Stimulated activated naive B cell treated with anti-CD40 and anti-IgM and Interleukin-4, amounts not matched to agents 10 μg/mL and 1 μg/mL and 100 μg/mL, for 72 hours (primary cell): ENCODE results near the gene PIGR.
"Not testable (repeated sequence)": the region's sequence is repeated elsewhere in the genome, so short reads cannot be mapped to it uniquely, and the experiment has no call there.

Experiments used
- ATAC-seq, 2 donors: fragments of 150-1000 bp; cut with Tn5 transposase; replicated peaks; 2 replicates each; pipeline ENCODE4 v1.10.0; 2021; ENCODE audit warnings: moderate library complexity in 1 of 2
- DNase-seq: peaks from one replicate; pipeline ENCODE4 v3.0.0; 2021
- H3K27ac Mint-ChIP-seq: one replicate; pipeline ENCODE4 v1.8.0; 2022; ENCODE audit warnings: mild to moderate bottlenecking, mixed read lengths
- H3K27me3 Mint-ChIP-seq, 2 donors: one replicate each; pipeline ENCODE4 v1.8.0; 2022; ENCODE audit warnings: mixed read lengths in 2 of 2
- H3K36me3 Mint-ChIP-seq, 2 donors: one replicate each; pipeline ENCODE4 v1.8.0; 2022; ENCODE audit warnings: mixed read lengths in 2 of 2, mild to moderate bottlenecking in 1 of 2
- H3K4me1 Mint-ChIP-seq, 2 donors: one replicate each; pipeline ENCODE4 v1.8.0; 2022; ENCODE audit warnings: mixed read lengths in 2 of 2, mild to moderate bottlenecking in 1 of 2
- H3K4me3 Mint-ChIP-seq, 2 donors: one replicate each; pipeline ENCODE4 v1.8.0; 2022; ENCODE audit warnings: mild to moderate bottlenecking in 2 of 2, mixed read lengths in 2 of 2, moderate library complexity in 1 of 2
- H3K9me3 Mint-ChIP-seq, 2 donors: one replicate each; pipeline ENCODE4 v1.8.0; 2022; ENCODE audit warnings: mixed read lengths in 2 of 2, mild to moderate bottlenecking in 1 of 2

PIGR gene

GRCh38 chr1:206933333-206933945 is 12.8 kb downstream of the PIGR start:
- Mint-ChIP-seq H3K4me1 (peaks cover 45 to 61% of the 10 kb centered on the region in 2 donors), H3K4me3 (no peak overlapping the region), H3K9me3 (no peaks in the 10 kb centered on the region), H3K27ac (peak overlapping the region; percentile 99), H3K36me3 (peaks cover 3% of the 10 kb centered on the region in 2 donors), H3K27me3 (no peaks in the 10 kb centered on the region)
- ATAC-seq: peak; percentile 18 to 23
- peak; percentile 57 for DNase-seq

GRCh38 chr1:206932177-206932576 is 14.1 kb downstream of the PIGR start:
- peaks cover 3% of the 10 kb centered on the region in 2 donors for H3K36me3 Mint-ChIP-seq
- peak overlapping the region; percentile 17 to 43 for H3K4me3 Mint-ChIP-seq
- peaks cover 53 to 74% of the 10 kb centered on the region in 2 donors for H3K4me1 Mint-ChIP-seq
- no peaks in the 10 kb centered on the region for H3K27me3 Mint-ChIP-seq
- no peaks in the 10 kb centered on the region for H3K9me3 Mint-ChIP-seq
- DNase-seq (no peak), ATAC-seq (no peak)
- H3K27ac Mint-ChIP-seq: peak overlapping the region; percentile 99

GRCh38 chr1:206931709-206932108 is 14.6 kb downstream of the PIGR start:
- DNase-seq (no peak), ATAC-seq (no peak)
- H3K9me3 Mint-ChIP-seq: no peaks in the 10 kb centered on the region
- peak overlapping the region; percentile 17 to 84 for H3K4me3 Mint-ChIP-seq
- H3K4me1 Mint-ChIP-seq: peaks cover 53 to 74% of the 10 kb centered on the region in 2 donors
- H3K27me3 Mint-ChIP-seq: no peaks in the 10 kb centered on the region
- peaks cover 3% of the 10 kb centered on the region in 2 donors for H3K36me3 Mint-ChIP-seq
- peak overlapping the region; percentile 99 for H3K27ac Mint-ChIP-seq

DNA sequence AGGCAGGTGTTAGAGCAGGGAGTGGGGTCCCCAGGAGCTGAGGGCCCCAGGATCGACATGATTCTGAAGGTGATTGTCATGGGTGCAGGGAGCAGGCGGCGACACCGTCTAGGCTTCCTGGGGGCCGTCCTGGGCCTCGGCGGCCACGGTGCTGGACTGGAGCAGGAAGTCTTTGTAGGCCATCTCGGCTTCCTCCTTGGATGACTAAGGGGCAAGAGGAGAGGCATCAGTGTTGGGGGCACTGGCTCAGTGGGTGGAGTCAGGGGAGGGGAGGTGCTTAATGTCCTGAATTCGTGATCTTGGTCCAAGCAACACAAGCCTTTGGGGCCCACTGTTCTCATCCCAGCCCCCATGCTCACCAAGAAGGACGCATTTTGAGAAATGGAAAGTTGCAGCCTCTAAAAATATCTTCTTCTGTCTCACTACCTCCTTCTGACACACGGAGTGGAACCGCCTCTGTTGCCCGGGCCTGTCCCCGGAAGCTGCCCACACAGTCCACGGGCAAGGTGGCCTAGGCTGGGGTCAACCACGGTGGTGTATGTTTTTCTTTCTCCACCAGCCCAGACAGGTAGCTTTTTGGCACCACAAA is 16.0 kb downstream of the PIGR start:
- H3K27me3 Mint-ChIP-seq: no peaks in the 10 kb centered on the region
- H3K4me1 Mint-ChIP-seq: peaks cover 52 to 73% of the 10 kb centered on the region in 2 donors
- H3K9me3 Mint-ChIP-seq: no peaks in the 10 kb centered on the region
- DNase-seq (peak; percentile 93), ATAC-seq (peak; percentile 86 to 90)
- H3K36me3 Mint-ChIP-seq: peaks cover 3% of the 10 kb centered on the region in 2 donors
- H3K4me3 Mint-ChIP-seq: peak overlapping the region; percentile 84
- peak overlapping the region; percentile 99 for H3K27ac Mint-ChIP-seq

- Mint-ChIP-seq H3K27ac (peak overlapping the region; percentile 99), H3K4me3 (peak overlapping the region; percentile 84), H3K36me3 (peaks cover 3% of the 10 kb centered on the region in 2 donors), H3K27me3 (no peaks in the 10 kb centered on the region), H3K9me3 (no peaks in the 10 kb centered on the region), H3K4me1 (peaks cover 49 to 70% of the 10 kb centered on the region in 2 donors)
- no peak for ATAC-seq
- DNase-seq: no peak
Measured at GRCh38 chr1:206929524-206929923, 16.7 kb downstream of the PIGR start.

DNA sequence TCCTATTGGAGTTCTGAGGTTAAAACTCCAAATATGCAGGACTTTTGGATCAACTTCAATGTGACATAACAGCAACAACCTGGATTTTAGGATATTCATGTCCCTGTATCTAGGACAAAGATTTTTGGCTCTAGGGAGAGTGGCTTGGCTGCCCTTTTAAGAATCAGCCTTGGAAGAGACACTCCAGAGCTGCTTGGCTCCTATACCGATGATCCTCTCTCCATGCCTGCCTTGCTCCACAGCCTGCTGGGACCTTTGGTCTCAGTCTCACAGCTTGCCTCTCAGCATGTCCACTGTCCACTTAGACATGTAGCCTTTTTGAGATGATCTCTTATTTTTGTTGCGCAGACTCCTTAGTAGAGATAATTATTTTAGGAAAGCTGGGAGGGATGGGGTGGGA is 20.0 kb downstream of the PIGR start:
- DNase-seq (no peak), ATAC-seq (no peak)
- peaks cover 30 to 46% of the 10 kb centered on the region in 2 donors for H3K4me1 Mint-ChIP-seq
- no peaks in the 10 kb centered on the region for H3K27me3 Mint-ChIP-seq
- H3K27ac Mint-ChIP-seq: no peak overlapping the region
- H3K9me3 Mint-ChIP-seq: no peaks in the 10 kb centered on the region
- H3K36me3 Mint-ChIP-seq: peaks cover 3 to 6% of the 10 kb centered on the region in 2 donors
- H3K4me3 Mint-ChIP-seq: no peak overlapping the region

GRCh38 chr1:206925106-206925736 is 21.0 kb downstream of the PIGR start:
- Mint-ChIP-seq H3K27me3 (no peaks in the 10 kb centered on the region), H3K36me3 (peaks cover 11 to 15% of the 10 kb centered on the region in 2 donors), H3K4me1 (peaks cover 24 to 39% of the 10 kb centered on the region in 2 donors), H3K9me3 (no peaks in the 10 kb centered on the region), H3K27ac (no peak overlapping the region), H3K4me3 (no peak overlapping the region)
- peak; percentile 84 for DNase-seq
- peak; percentile 74 for ATAC-seq

DNA sequence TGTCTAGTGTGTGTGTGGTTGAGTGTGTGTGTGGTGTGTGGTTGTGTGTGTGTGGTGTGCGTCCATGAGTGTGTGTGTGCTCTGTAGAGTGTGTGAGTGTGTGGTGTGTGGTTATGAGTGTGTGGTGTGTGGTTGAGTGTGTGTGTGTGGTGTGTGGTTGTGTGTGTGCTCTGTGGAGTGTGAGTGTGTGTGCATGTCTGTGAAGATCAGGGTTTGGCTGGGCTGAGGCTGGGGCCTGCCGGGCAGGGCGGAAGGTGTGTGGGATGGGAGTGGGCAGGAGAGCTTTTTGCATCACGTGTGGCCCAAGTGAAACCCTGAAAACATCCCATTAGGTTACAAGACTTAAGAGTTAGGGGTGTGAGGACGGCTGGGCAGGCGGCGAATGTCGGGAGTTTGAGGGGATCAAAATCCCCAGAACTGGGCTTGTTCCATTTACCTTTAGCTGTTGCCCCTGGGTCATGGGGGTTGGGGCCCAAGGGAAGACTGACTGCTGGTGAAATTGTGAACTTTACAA is 21.6 kb downstream of the PIGR start:
- Mint-ChIP-seq H3K9me3 (no peaks in the 10 kb centered on the region), H3K27me3 (no peaks in the 10 kb centered on the region), H3K4me1 (peaks cover 20 to 35% of the 10 kb centered on the region in 2 donors), H3K4me3 (no peak overlapping the region), H3K36me3 (peaks cover 16 to 18% of the 10 kb centered on the region in 2 donors), H3K27ac (no peak overlapping the region)
- DNase-seq: peak; percentile 80
- ATAC-seq: peak; percentile 39 to 45

- not testable (repeated sequence) for H3K9me3 Mint-ChIP-seq, DNase-seq, H3K27me3 Mint-ChIP-seq, H3K4me3 Mint-ChIP-seq, H3K27ac Mint-ChIP-seq, ATAC-seq
- peaks cover 18 to 31% of the 10 kb centered on the region in 2 donors for H3K4me1 Mint-ChIP-seq
- peaks cover 15 to 18% of the 10 kb centered on the region in 2 donors for H3K36me3 Mint-ChIP-seq
Measured at GRCh38 chr1:206923961-206924557, 22.2 kb downstream of the PIGR start.

GRCh38 chr1:206923009-206923960 is 23.0 kb downstream of the PIGR start:
- peaks cover 22 to 29% of the 10 kb centered on the region in 2 donors for H3K4me1 Mint-ChIP-seq
- DNase-seq: peak; percentile 83
- H3K4me3 Mint-ChIP-seq: no peak overlapping the region
- H3K27ac Mint-ChIP-seq: no peak overlapping the region
- peak; percentile 54 to 69 for ATAC-seq
- H3K9me3 Mint-ChIP-seq: no peaks in the 10 kb centered on the region
- no peaks in the 10 kb centered on the region for H3K27me3 Mint-ChIP-seq
- peaks cover 20 to 21% of the 10 kb centered on the region in 2 donors for H3K36me3 Mint-ChIP-seq

GRCh38 chr1:206922524-206922923 is 23.7 kb downstream of the PIGR start:
- Mint-ChIP-seq H3K27ac (no peak overlapping the region), H3K4me3 (no peak overlapping the region), H3K36me3 (peaks cover 27 to 28% of the 10 kb centered on the region in 2 donors), H3K4me1 (peaks cover 23 to 29% of the 10 kb centered on the region in 2 donors), H3K27me3 (no peaks in the 10 kb centered on the region), H3K9me3 (no peaks in the 10 kb centered on the region)
- ATAC-seq (no peak), DNase-seq (no peak)

DNA sequence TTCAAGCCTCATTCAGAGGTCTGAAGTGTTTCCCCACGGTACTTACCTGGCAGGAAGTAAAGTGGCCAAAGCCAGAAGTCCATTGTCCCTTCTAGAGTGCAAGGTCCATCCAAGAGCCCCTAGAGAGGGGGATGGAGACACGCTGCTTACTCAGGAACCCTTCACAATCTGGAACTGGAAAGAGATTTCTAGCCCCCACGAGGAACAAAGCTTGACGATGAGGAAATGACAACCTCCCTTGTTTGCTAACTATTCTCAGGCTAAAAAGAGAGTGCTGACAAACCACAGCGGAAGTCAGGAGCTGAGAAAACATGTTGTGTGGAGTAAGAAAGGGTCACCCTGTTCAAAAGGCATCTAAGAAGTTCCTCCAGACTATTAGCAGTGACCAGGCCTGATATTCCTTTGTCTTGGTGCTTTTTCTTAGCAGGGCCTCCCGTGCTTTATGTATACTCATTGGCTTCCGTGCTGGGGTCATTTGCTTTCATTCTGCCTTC is 24.4 kb downstream of the PIGR start, which contains the start of gene FCMR:
Gene FCMR, minus strand, starts transcription at position 170 of the 494 bp plus-strand sequence. Its CDS starts 87 bp downstream, at position 83.
- DNase-seq (peak; percentile 53), ATAC-seq (peak; percentile 4 to 5)
- Mint-ChIP-seq H3K4me1 (peaks cover 27 to 33% of the 10 kb centered on the region in 2 donors), H3K27ac (no peak within 1 kb of the TSS), H3K27me3 (no peaks in the 10 kb centered on the region), H3K9me3 (no peaks in the 10 kb centered on the region), H3K36me3 (peaks cover 33% of the 10 kb centered on the region in 2 donors), H3K4me3 (no peak within 1 kb of the TSS)

GRCh38 chr1:206918076-206918475 is 28.2 kb downstream of the PIGR start:
- no peak overlapping the region for H3K4me3 Mint-ChIP-seq
- peaks cover 65% of the 10 kb centered on the region in 2 donors for H3K4me1 Mint-ChIP-seq
- H3K27me3 Mint-ChIP-seq: no peaks in the 10 kb centered on the region
- DNase-seq (no peak), ATAC-seq (no peak)
- H3K36me3 Mint-ChIP-seq: peaks cover 64 to 71% of the 10 kb centered on the region in 2 donors
- H3K9me3 Mint-ChIP-seq: no peaks in the 10 kb centered on the region
- H3K27ac Mint-ChIP-seq: peak overlapping the region; percentile 85
